A204.1 (cell line): ENCODE data around the gene IL1RL1.

Experiments used
- FAIRE-seq: peaks from 2 replicates; lab custom pipeline; 2012; peaks lifted over from hg19 to GRCh38; lab: Jason Lieb, UNC

IL1RL1 gene

GRCh38 chr2:102310964-102311640 lies at the start of gene IL1RL1:
IL1RL1 (plus strand) TSS chr2:102311563; CDS start chr2:102338265, 26,702 bp downstream.
- no peak for FAIRE-seq

- FAIRE-seq, result no peak
Measured at GRCh38 chr2:102262216-102263129, 48.9 kb upstream of the IL1RL1 start.

- no peak for FAIRE-seq
Measured at GRCh38 chr2:102264952-102265351, 46.4 kb upstream of the IL1RL1 start.

GRCh38 chr2:102266204-102266603 lies 45.2 kb upstream of the IL1RL1 start:
- no peak for FAIRE-seq

GRCh38 chr2:102267774-102268173 lies 43.6 kb upstream of the IL1RL1 start:
- no peak for FAIRE-seq

- no peak for FAIRE-seq
Measured at GRCh38 chr2:102268510-102269199, 42.7 kb upstream of the IL1RL1 start.

GRCh38 chr2:102269200-102269524 lies 42.2 kb upstream of the IL1RL1 start:
- no peak for FAIRE-seq

GRCh38 chr2:102271844-102272243 lies 39.5 kb upstream of the IL1RL1 start:
- FAIRE-seq, result no peak

GRCh38 chr2:102273619-102274211 lies 37.6 kb upstream of the IL1RL1 start:
- FAIRE-seq, result no peak

GRCh38 chr2:102276549-102277201 lies 34.7 kb upstream of the IL1RL1 start:
- no peak for FAIRE-seq

- FAIRE-seq, result no peak
Measured at GRCh38 chr2:102277202-102277700, 34.1 kb upstream of the IL1RL1 start.

- no peak for FAIRE-seq
Measured at GRCh38 chr2:102278720-102279390, 32.5 kb upstream of the IL1RL1 start.

- no peak for FAIRE-seq
Measured at GRCh38 chr2:102279391-102279735, 32.0 kb upstream of the IL1RL1 start.

- FAIRE-seq, result no peak
Measured at GRCh38 chr2:102282678-102283091, 28.7 kb upstream of the IL1RL1 start.

- FAIRE-seq, result no peak
Measured at GRCh38 chr2:102283996-102284395, 27.4 kb upstream of the IL1RL1 start.

GRCh38 chr2:102284611-102285010 lies 26.8 kb upstream of the IL1RL1 start:
- FAIRE-seq, result no peak

- no peak for FAIRE-seq
Measured at GRCh38 chr2:102285368-102285767, 26.0 kb upstream of the IL1RL1 start.

- FAIRE-seq, result no peak
Measured at GRCh38 chr2:102286041-102286440, 25.3 kb upstream of the IL1RL1 start.

- no peak for FAIRE-seq
Measured at GRCh38 chr2:102289129-102289528, 22.2 kb upstream of the IL1RL1 start.

- peak; percentile 75 for FAIRE-seq
Measured at GRCh38 chr2:102290594-102290993, 20.8 kb upstream of the IL1RL1 start.

GRCh38 chr2:102291319-102292075 lies 19.9 kb upstream of the IL1RL1 start:
- no peak for FAIRE-seq
